GM21825 (cell line): ENCODE data around the gene STAB1.

ENCODE experiments used
- ATAC-seq: cut with Tn5 transposase; IDR thresholded peaks from one replicate; pipeline ENCODE4 v1.9.1; 2021; ENCODE audit warnings: mild to moderate bottlenecking, moderate library complexity; ENCODE audit not compliant: unreplicated experiment

Gene STAB1

GRCh38 chr3:52534281-52535183, 39.4 kb downstream of the STAB1 start:
- ATAC-seq: no peak

- ATAC-seq: no peak
These were observed 40.4 kb downstream of the STAB1 start for GRCh38 chr3:52535411-52536111.

- ATAC-seq: no peak
These were observed 40.9 kb downstream of the STAB1 start for GRCh38 chr3:52536112-52536368.

- peak; percentile 86 for ATAC-seq
These were observed 41.4 kb downstream of the STAB1 start, which contains the start of gene UQCC5 for GRCh38 chr3:52536369-52537164. TSS of gene UQCC5 (plus strand) at chr3:52536605. CDS start at chr3:52536756, 151 bp downstream.

- ATAC-seq: no peak
These were observed 42.1 kb downstream of the STAB1 start for GRCh38 chr3:52537165-52537620.

GRCh38 chr3:52537726-52538421, 42.7 kb downstream of the STAB1 start:
- ATAC-seq: no peak

- ATAC-seq: no peak
These were observed 44.0 kb downstream of the STAB1 start for GRCh38 chr3:52539010-52539653.

GRCh38 chr3:52541050-52541449, 45.9 kb downstream of the STAB1 start:
- no peak for ATAC-seq

GRCh38 chr3:52544937-52545336, 49.8 kb downstream of the STAB1 start:
- ATAC-seq: no peak

GRCh38 chr3:52546111-52546901, 51.2 kb downstream of the STAB1 start:
- ATAC-seq: no peak

- ATAC-seq: no peak
These were observed 52.0 kb downstream of the STAB1 start for GRCh38 chr3:52547143-52547542.

- no peak for ATAC-seq
These were observed 56.0 kb downstream of the STAB1 start for GRCh38 chr3:52551118-52551517.

GRCh38 chr3:52552089-52552488, 57.0 kb downstream of the STAB1 start:
- no peak for ATAC-seq

- no peak for ATAC-seq
These were observed 59.1 kb downstream of the STAB1 start for GRCh38 chr3:52554026-52554755.

GRCh38 chr3:52555056-52555455, 59.9 kb downstream of the STAB1 start:
- ATAC-seq: no peak

- ATAC-seq: no peak
These were observed 62.1 kb downstream of the STAB1 start for GRCh38 chr3:52557011-52557960.

- ATAC-seq: no peak
These were observed 63.3 kb downstream of the STAB1 start for GRCh38 chr3:52558436-52558835.
